Tibial nerve (tissue), 4 donors: ENCODE results near the gene ATAD3B.
"Not testable (repeated sequence)": the region's sequence is repeated elsewhere in the genome, so short reads cannot be mapped to it uniquely, and the experiment has no call there.

Experiments used
- CTCF ChIP-seq, 5 experiments: fragments of 200-600 bp in 3 of 5; fragments of 450-650 bp in 2 of 5; sonication (generic) in 3 of 5; IDR thresholded peaks; one replicate each; pipeline ENCODE4 v1.5.1; 2016 to 2019; ENCODE audit warnings: antibody characterized with exemption in 5 of 5, mild to moderate bottlenecking in 3 of 5, moderate library complexity in 2 of 5
- EP300 ChIP-seq, 2 donors: sonication (generic); formaldehyde crosslinking; IDR thresholded peaks; one replicate each; pipeline ENCODE4 v1.6.1; 2017; ENCODE audit warnings: antibody characterized with exemption in 2 of 2, mild to moderate bottlenecking in 1 of 2

DNA sequence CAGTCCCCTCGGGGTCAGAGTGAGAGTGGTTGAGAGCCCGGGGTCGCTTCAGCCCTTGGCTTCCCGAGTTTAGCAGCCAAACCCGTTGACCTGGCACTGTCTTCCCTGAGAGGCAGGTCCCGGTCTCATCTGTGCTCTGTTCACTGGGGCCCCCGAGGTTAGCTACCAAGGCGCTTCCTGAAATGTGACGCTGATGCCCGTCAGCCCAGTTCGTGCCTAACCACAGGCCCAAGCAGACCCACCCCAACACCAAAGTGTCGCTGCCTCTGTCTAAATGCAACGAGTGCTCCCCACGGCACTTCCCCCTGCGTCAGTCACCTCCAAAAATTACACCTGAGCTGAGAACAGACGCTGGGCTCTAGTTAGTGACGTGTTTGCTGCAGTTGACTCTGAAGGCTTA is 4.4 kb downstream of the ATAD3B start:
- TF ChIP-seq CTCF, EP300 (IDR thresholded peaks at IDR 0.05): not testable (repeated sequence)
